Neural cell (in vitro differentiated cells): ENCODE results near the gene PES1.

Source experiments
- EP300 ChIP-seq: fragments of 450-650 bp; conservative IDR thresholded peaks from 2 replicates; pipeline ENCODE4 v1.6.1; 2014; ENCODE audit warnings: antibody characterized with exemption, mild to moderate bottlenecking, moderate library complexity; ENCODE audit not compliant: poor library complexity, severe bottlenecking
- EZH2 ChIP-seq: fragments of 200-600, 300-800 bp; shearing (Covaris generic), sonication (generic); IDR thresholded peaks from 2 replicates; pipeline ENCODE4 v1.6.1; 2014; ENCODE audit warnings: antibody characterized with exemption, low read length, borderline replicate concordance, mild to moderate bottlenecking; ENCODE audit not compliant: insufficient read depth, poor library complexity, severe bottlenecking
- POLR2AphosphoS5 ChIP-seq: IDR thresholded peaks from 2 replicates; pipeline ENCODE4 v1.6.1; 2012
- TF ChIP-seq, protein P1 (sequence below): fragments of 450-650 bp; IDR thresholded peaks from 2 replicates; pipeline ENCODE4 v1.5.1; 2014; ENCODE audit warnings: antibody characterized with exemption, mild to moderate bottlenecking, moderate library complexity; ENCODE audit not compliant: poor library complexity, severe bottlenecking
- TF ChIP-seq, protein P2 (sequence below): IDR thresholded peaks from 2 replicates; pipeline ENCODE4 v1.6.1; 2012; ENCODE audit warnings: borderline replicate concordance

DNA sequence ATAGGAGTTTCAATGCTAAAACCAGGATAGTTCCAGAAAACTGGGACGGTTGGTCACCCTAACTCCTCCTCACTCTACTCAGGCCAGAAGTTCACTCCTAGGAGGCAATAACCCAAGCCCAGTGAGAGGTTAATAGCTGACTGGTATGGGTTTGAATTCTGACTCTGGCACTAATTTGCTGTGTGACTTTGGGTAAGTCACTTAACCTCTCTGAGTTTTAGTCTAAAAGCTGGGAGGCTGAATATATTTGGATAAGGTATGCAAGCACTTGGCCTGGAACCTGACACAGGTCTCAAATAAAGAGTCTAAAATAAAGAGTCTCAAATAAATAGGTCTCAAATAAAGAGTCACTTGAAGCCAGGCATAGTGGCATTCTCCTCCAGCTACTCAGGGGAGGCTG, 39.0 kb downstream of the PES1 start:
- TF ChIP-seq EP300: no peak
- TF ChIP-seq, protein P1, sequence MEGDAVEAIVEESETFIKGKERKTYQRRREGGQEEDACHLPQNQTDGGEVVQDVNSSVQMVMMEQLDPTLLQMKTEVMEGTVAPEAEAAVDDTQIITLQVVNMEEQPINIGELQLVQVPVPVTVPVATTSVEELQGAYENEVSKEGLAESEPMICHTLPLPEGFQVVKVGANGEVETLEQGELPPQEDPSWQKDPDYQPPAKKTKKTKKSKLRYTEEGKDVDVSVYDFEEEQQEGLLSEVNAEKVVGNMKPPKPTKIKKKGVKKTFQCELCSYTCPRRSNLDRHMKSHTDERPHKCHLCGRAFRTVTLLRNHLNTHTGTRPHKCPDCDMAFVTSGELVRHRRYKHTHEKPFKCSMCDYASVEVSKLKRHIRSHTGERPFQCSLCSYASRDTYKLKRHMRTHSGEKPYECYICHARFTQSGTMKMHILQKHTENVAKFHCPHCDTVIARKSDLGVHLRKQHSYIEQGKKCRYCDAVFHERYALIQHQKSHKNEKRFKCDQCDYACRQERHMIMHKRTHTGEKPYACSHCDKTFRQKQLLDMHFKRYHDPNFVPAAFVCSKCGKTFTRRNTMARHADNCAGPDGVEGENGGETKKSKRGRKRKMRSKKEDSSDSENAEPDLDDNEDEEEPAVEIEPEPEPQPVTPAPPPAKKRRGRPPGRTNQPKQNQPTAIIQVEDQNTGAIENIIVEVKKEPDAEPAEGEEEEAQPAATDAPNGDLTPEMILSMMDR: no peak
- TF ChIP-seq POLR2AphosphoS5: no peak
- no peak for TF ChIP-seq EZH2
- TF ChIP-seq, protein P2, sequence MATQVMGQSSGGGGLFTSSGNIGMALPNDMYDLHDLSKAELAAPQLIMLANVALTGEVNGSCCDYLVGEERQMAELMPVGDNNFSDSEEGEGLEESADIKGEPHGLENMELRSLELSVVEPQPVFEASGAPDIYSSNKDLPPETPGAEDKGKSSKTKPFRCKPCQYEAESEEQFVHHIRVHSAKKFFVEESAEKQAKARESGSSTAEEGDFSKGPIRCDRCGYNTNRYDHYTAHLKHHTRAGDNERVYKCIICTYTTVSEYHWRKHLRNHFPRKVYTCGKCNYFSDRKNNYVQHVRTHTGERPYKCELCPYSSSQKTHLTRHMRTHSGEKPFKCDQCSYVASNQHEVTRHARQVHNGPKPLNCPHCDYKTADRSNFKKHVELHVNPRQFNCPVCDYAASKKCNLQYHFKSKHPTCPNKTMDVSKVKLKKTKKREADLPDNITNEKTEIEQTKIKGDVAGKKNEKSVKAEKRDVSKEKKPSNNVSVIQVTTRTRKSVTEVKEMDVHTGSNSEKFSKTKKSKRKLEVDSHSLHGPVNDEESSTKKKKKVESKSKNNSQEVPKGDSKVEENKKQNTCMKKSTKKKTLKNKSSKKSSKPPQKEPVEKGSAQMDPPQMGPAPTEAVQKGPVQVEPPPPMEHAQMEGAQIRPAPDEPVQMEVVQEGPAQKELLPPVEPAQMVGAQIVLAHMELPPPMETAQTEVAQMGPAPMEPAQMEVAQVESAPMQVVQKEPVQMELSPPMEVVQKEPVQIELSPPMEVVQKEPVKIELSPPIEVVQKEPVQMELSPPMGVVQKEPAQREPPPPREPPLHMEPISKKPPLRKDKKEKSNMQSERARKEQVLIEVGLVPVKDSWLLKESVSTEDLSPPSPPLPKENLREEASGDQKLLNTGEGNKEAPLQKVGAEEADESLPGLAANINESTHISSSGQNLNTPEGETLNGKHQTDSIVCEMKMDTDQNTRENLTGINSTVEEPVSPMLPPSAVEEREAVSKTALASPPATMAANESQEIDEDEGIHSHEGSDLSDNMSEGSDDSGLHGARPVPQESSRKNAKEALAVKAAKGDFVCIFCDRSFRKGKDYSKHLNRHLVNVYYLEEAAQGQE: no peak
